ENCODE results near the gene ZNF608. TPM values are rescaled to one million over a fixed set of nuclear protein-coding genes. Genes with fewer than 3 reads are reported as not detected.

Gene ZNF608
- total and polyA plus RNA-seq, 2 experiments from 2014 or later = 12.4 to 30.0 TPM

DNA sequence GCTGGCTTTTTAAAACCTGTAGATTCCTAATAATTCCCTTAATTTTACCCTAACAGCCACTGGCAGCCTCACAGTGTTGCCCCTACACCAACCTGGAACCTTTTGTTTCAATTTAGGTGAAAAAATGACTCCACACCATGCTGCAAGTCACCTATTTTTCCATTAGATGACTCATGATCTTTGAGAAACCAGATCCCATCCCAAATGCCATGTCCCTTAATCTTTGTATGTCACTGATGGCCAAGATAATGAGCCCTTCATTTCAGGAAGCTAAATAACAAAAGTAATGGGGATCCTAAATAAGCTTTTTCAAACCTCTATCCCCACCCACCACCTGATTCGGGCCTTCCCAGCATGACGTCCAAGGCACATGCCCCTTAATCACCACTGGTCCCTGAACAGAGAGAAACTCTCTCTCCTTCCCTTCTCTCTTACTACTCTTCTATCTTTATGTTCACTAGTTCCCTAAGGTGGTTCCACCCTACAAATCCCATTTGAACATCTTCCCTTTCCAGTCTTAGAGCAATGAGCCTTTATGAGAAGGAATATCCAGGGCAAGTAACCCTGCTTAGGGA is 33.6 kb downstream of the ZNF608 start:
- Histone ChIP-seq H3K36me3 (replicated peaks; ENCODE audit: insufficient read depth, low read depth) (no peaks in the 10 kb centered on the region), H3K79me2 (peaks cover 98% of the 10 kb centered on the region), H3K9me2 (replicated peaks; ENCODE audit: insufficient read depth) (no peaks in the 10 kb centered on the region), H3K27ac (no peak overlapping the region), H3K4me1 (ENCODE audit: insufficient read depth) (peaks cover 7% of the 10 kb centered on the region), H3K4me2 (no peak overlapping the region), H3K4me3 (no peak overlapping the region), H3K27me3 (no peaks in the 10 kb centered on the region), H3K9me3 (ENCODE audit: low read depth) (no peaks in the 10 kb centered on the region), H2AFZ (no peak overlapping the region), H4K20me1 (ENCODE audit: insufficient read depth, poor library complexity, severe bottlenecking) (peaks cover 13% of the 10 kb centered on the region)
- DNase-seq (ENCODE audit: low spot score) = no peak
- no peak for TF ChIP-seq EZH2 (IDR thresholded peaks at IDR 0.05; ENCODE audit: borderline replicate concordance)
- TF ChIP-seq EZH2phosphoT487 (IDR thresholded peaks at IDR 0.05; ENCODE audit: low read depth, severe bottlenecking, unreplicated experiment) = no peak
- TF ChIP-seq, protein P1, sequence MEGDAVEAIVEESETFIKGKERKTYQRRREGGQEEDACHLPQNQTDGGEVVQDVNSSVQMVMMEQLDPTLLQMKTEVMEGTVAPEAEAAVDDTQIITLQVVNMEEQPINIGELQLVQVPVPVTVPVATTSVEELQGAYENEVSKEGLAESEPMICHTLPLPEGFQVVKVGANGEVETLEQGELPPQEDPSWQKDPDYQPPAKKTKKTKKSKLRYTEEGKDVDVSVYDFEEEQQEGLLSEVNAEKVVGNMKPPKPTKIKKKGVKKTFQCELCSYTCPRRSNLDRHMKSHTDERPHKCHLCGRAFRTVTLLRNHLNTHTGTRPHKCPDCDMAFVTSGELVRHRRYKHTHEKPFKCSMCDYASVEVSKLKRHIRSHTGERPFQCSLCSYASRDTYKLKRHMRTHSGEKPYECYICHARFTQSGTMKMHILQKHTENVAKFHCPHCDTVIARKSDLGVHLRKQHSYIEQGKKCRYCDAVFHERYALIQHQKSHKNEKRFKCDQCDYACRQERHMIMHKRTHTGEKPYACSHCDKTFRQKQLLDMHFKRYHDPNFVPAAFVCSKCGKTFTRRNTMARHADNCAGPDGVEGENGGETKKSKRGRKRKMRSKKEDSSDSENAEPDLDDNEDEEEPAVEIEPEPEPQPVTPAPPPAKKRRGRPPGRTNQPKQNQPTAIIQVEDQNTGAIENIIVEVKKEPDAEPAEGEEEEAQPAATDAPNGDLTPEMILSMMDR (IDR thresholded peaks at IDR 0.05; ENCODE audit: poor library complexity) = no peak
- 82% methylated on average over 2 of the region's 2 CpGs for WGBS (ENCODE audit: low lambda C conversion rate, missing lambda C conversion rate)

DNA sequence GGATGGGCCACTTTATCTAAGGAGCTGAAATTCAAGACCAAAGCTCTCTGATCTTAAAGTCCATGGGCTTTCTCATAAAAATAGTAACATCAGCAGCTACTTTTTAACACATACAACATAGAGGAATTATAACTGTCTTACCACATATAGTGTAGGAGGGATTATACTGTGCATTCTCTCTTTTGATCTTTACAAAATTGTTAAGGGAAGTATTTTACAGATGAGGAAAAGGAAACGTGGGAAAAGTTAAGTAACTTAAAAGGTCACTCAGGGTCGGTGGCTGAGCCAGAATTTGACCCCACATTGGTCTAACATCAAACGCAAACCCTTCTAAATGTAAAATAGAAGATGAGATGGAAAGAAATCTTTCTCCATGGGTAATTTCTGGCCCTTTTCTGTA is 38.4 kb downstream of the ZNF608 start:
- Histone ChIP-seq H3K36me3 (replicated peaks; ENCODE audit: insufficient read depth, low read depth) (no peaks in the 10 kb centered on the region), H3K4me1 (ENCODE audit: insufficient read depth) (peaks cover 43% of the 10 kb centered on the region), H4K20me1 (ENCODE audit: insufficient read depth, poor library complexity, severe bottlenecking) (peaks cover 19% of the 10 kb centered on the region), H3K9me3 (ENCODE audit: low read depth) (no peaks in the 10 kb centered on the region), H3K27ac (peak overlapping the region; percentile 76), H2AFZ (no peak overlapping the region), H3K27me3 (no peaks in the 10 kb centered on the region), H3K9me2 (replicated peaks; ENCODE audit: insufficient read depth) (no peaks in the 10 kb centered on the region), H3K4me3 (no peak overlapping the region), H3K79me2 (peaks cover 94% of the 10 kb centered on the region), H3K4me2 (no peak overlapping the region)
- DNase-seq (ENCODE audit: low spot score) = no peak
- TF ChIP-seq, protein P1 (IDR thresholded peaks at IDR 0.05; ENCODE audit: poor library complexity) = no peak
- TF ChIP-seq EZH2phosphoT487 (IDR thresholded peaks at IDR 0.05; ENCODE audit: low read depth, severe bottlenecking, unreplicated experiment) (no peak), EZH2 (IDR thresholded peaks at IDR 0.05; ENCODE audit: borderline replicate concordance) (no peak)
- 45% methylated on average over 3 of the region's 3 CpGs for WGBS (ENCODE audit: low lambda C conversion rate, missing lambda C conversion rate)

DNA sequence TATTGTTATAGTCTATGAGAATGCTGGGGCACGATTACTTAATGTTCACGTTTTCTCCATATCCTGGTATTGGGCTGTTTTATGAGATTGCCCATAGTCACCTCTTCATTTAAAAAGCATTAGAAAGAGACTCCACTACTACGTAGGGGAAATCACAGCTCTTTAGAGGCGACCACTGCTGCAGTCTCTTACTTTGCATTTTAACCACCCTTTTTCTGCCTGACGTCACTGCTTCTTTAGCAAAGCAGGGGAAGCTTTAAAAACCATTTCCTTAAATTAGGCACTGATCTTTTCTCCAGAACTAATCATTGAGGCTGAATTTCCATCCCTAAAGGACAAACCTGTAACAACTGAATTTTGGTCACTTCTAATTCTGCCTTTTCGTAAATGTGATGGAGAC is 38.9 kb downstream of the ZNF608 start:
- H3K27me3 ChIP-seq = no peaks in the 10 kb centered on the region
- no peaks in the 10 kb centered on the region for H3K9me3 ChIP-seq (ENCODE audit: low read depth)
- H3K36me3 ChIP-seq (replicated peaks; ENCODE audit: insufficient read depth, low read depth) = no peaks in the 10 kb centered on the region
- H2AFZ ChIP-seq = no peak overlapping the region
- peaks cover 48% of the 10 kb centered on the region for H3K4me1 ChIP-seq (ENCODE audit: insufficient read depth)
- H3K27ac ChIP-seq = peak overlapping the region; percentile 76
- peak overlapping the region; percentile 17 for H3K4me3 ChIP-seq
- H3K79me2 ChIP-seq = peaks cover 92% of the 10 kb centered on the region
- H3K9me2 ChIP-seq (replicated peaks; ENCODE audit: insufficient read depth) = no peaks in the 10 kb centered on the region
- no peak for TF ChIP-seq EZH2phosphoT487 (IDR thresholded peaks at IDR 0.05; ENCODE audit: low read depth, severe bottlenecking, unreplicated experiment)
- no peak for TF ChIP-seq EZH2 (IDR thresholded peaks at IDR 0.05; ENCODE audit: borderline replicate concordance)
- TF ChIP-seq, protein P1 (IDR thresholded peaks at IDR 0.05; ENCODE audit: poor library complexity) = no peak
- H4K20me1 ChIP-seq (ENCODE audit: insufficient read depth, poor library complexity, severe bottlenecking) = peaks cover 19% of the 10 kb centered on the region
- no peak for DNase-seq (ENCODE audit: low spot score)
- peak overlapping the region; percentile 55 for H3K4me2 ChIP-seq
- WGBS (ENCODE audit: low lambda C conversion rate, missing lambda C conversion rate) = 48% methylated on average over 6 of the region's 6 CpGs

All from hepatocyte (in vitro differentiated cells).